Stimulated activated naive B cell treated with anti-CD40 and anti-IgM and Interleukin-4, amounts not matched to agents 10 μg/mL and 1 μg/mL and 100 μg/mL, for 72 hours (primary cell): ENCODE data around the gene FBRSL1.

Source experiments
- ATAC-seq, 2 donors: fragments of 150-1000 bp; cut with Tn5 transposase; replicated peaks; 2 replicates each; pipeline ENCODE4 v1.10.0; 2021; ENCODE audit warnings: moderate library complexity in 1 of 2
- DNase-seq: peaks from one replicate; pipeline ENCODE4 v3.0.0; 2021
- H3K27ac Mint-ChIP-seq: one replicate; pipeline ENCODE4 v1.8.0; 2022; ENCODE audit warnings: mild to moderate bottlenecking, mixed read lengths
- H3K27me3 Mint-ChIP-seq, 2 donors: one replicate each; pipeline ENCODE4 v1.8.0; 2022; ENCODE audit warnings: mixed read lengths in 2 of 2
- H3K36me3 Mint-ChIP-seq, 2 donors: one replicate each; pipeline ENCODE4 v1.8.0; 2022; ENCODE audit warnings: mixed read lengths in 2 of 2, mild to moderate bottlenecking in 1 of 2
- H3K4me1 Mint-ChIP-seq, 2 donors: one replicate each; pipeline ENCODE4 v1.8.0; 2022; ENCODE audit warnings: mixed read lengths in 2 of 2, mild to moderate bottlenecking in 1 of 2
- H3K4me3 Mint-ChIP-seq, 2 donors: one replicate each; pipeline ENCODE4 v1.8.0; 2022; ENCODE audit warnings: mild to moderate bottlenecking in 2 of 2, mixed read lengths in 2 of 2, moderate library complexity in 1 of 2
- H3K9me3 Mint-ChIP-seq, 2 donors: one replicate each; pipeline ENCODE4 v1.8.0; 2022; ENCODE audit warnings: mixed read lengths in 2 of 2, mild to moderate bottlenecking in 1 of 2

FBRSL1 gene

DNA sequence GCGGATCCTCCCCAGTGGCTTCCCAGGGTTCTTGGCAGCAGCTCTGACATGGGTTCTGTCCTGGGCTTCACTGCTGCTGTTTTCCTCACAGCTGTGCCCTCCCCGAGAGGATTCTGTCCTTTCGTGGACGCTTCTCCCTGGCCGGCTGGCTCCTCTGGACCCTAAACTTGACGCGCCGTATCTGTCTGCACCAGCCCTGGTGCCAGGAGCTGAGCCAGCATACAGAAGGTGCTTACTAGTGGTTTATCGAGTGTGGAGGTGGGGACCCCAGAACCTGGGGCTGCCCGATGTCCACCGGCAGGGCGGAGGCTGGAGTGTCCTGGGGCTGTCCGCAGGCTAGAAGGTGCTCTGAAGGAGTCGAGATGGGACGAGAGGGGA is 17.2 kb downstream of the FBRSL1 start:
- Mint-ChIP-seq H3K4me1 (peaks cover 36 to 53% of the 10 kb centered on the region in 2 donors), H3K36me3 (peaks cover 0 to 3% of the 10 kb centered on the region in 2 donors), H3K9me3 (no peaks in the 10 kb centered on the region), H3K4me3 (peak overlapping the region in 1 of 2 donors; percentile 60), H3K27me3 (no peaks in the 10 kb centered on the region), H3K27ac (peak overlapping the region; percentile 20)
- no peak for DNase-seq
- ATAC-seq: no peak

DNA sequence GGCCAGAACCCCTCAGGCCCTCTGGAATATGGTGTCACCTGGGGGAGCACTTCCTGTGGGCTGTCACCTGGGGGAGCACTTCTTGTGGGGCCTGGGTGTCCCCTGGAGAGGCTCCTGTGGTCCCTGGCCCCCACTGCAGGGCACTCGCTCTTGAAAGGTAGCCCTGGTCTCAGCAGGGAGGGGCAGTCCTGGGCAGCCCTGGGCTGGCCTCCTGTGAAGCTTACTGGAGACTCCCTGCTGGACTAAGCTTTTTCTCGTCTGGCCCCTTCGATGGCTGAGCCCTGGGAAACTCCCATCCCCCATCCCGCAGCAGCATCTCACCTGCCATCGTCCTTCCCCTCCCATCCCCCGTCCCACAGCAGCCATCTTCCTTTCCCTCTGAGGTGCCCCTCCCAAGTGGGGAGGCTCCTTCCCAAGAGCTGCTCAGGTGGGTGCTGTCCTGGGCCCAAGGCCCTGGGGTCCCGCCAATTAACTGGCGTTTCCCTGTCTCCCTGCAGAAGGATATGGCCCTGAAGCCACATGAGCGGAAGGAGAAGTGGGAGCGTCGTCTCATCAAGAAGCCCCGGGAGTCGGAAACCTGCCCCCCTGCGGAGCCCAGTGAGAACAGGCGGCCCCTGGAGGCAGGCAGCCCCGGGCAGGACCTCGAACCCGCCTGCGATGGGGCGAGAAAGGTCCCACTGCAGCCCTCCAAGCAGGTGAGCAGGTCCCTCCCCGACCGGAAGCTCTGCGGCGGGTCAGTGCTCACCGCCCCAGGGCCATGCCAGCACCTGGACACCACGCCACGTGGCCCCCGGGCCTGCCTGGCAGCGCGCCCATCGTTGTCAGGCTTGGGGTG is 17.9 kb downstream of the FBRSL1 start:
- Mint-ChIP-seq H3K27ac (no peak overlapping the region), H3K27me3 (no peaks in the 10 kb centered on the region), H3K4me3 (no peak overlapping the region), H3K4me1 (peaks cover 34 to 47% of the 10 kb centered on the region in 2 donors), H3K36me3 (peaks cover 0 to 5% of the 10 kb centered on the region in 2 donors), H3K9me3 (no peaks in the 10 kb centered on the region)
- no peak for ATAC-seq
- DNase-seq: no peak

DNA sequence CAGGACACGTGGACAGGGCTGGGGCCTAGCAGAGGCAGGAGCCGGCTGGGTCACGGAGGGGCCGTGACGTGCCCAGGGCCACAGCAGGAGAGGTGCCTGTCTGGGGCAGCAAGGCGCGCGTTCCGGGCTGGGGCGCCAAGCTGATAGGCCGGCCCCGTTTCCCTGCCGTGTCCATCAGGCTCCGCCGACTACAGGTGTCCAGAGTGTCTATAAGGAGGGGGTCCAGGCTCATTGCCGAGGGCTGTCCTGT is 18.5 kb downstream of the FBRSL1 start:
- no peaks in the 10 kb centered on the region for H3K27me3 Mint-ChIP-seq
- no peak for ATAC-seq
- DNase-seq: no peak
- H3K27ac Mint-ChIP-seq: no peak overlapping the region
- H3K9me3 Mint-ChIP-seq: no peaks in the 10 kb centered on the region
- H3K4me3 Mint-ChIP-seq: no peak overlapping the region
- peaks cover 31 to 45% of the 10 kb centered on the region in 2 donors for H3K4me1 Mint-ChIP-seq
- peaks cover 2 to 10% of the 10 kb centered on the region in 2 donors for H3K36me3 Mint-ChIP-seq

DNA sequence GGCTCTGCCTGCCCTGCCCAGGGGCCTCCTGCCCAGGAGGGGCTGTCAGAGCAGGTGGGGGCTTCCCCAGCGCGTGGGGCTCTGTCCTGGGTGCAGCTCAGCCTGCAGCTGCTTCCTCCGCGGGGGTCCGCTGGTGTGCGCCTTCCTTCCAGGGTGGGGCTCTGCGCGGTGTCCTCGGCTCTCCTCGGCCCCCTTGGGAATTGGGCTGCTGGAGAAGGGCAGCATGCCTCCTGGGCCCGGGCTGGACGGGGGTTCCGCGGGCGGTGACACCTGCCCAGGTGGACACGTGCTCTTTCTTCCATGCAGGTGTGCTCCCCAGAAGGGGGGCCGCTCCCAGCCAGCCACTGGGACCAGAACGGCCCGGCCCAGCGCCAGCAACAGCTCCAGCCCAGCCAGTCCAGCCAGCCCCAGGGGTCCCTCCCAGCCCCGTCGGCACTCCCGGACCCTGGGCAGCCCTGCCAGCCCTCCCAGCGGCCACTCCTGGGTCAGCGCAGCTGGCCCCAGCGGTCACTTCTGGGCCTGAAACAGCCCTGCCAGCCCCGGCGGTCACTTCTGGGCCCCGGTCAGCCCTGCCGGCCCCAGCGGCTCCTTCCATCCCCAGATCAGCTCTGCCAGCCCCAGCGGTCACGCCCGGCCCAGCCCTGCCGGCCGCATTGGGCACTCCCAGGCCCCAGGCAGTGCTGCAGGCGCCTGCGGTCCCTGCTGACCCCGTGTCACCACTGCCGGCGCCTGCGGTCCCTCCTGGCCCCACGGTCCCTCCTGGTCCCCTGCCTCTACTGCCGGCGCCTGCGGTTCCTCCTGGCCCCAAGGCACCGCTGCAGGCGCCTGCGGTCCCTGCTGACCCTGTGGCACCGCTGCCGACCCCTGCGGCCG is 19.1 kb downstream of the FBRSL1 start:
- ATAC-seq: no peak
- H3K36me3 Mint-ChIP-seq: peaks cover 4 to 12% of the 10 kb centered on the region in 2 donors
- no peak overlapping the region for H3K27ac Mint-ChIP-seq
- no peaks in the 10 kb centered on the region for H3K27me3 Mint-ChIP-seq
- H3K4me3 Mint-ChIP-seq: no peak overlapping the region
- DNase-seq: no peak
- H3K4me1 Mint-ChIP-seq: peaks cover 24 to 41% of the 10 kb centered on the region in 2 donors
- H3K9me3 Mint-ChIP-seq: no peaks in the 10 kb centered on the region

DNA sequence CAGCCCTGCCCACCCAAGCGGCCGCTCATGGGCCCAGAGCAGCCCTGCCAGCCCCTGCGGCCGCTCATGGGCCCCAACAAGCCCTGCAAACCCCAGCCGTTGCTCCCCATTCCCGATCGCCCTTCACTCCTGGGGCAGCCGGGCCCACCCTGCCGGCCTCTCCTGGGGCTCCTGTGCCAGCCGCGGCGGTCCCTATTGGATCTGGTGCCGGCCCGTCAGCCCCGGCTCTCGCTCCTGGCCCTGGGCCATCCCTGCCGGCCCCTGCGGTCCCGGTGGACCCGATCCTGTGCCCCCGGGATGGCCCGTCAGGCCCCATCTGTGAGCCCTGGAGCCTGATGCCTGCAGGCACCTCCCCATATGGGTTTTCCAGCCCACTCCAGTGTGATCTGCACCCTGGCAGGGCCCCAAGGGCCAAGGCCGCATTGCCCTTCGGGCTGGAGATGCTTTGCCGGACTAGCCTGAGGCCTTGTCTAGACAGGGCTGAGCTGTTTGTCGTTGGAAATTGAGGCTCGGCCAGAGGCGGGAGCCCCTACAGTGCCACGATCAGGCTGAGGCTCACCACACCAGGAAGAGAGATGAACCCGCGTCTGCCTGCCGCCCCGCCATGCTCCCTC is 20.3 kb downstream of the FBRSL1 start:
- Mint-ChIP-seq H3K9me3 (peaks cover 0 to under 1% of the 10 kb centered on the region in 2 donors), H3K27me3 (no peaks in the 10 kb centered on the region), H3K4me3 (no peak overlapping the region), H3K27ac (no peak overlapping the region), H3K36me3 (peaks cover 11 to 19% of the 10 kb centered on the region in 2 donors), H3K4me1 (peaks cover 19 to 30% of the 10 kb centered on the region in 2 donors)
- DNase-seq: no peak
- no peak for ATAC-seq

DNA sequence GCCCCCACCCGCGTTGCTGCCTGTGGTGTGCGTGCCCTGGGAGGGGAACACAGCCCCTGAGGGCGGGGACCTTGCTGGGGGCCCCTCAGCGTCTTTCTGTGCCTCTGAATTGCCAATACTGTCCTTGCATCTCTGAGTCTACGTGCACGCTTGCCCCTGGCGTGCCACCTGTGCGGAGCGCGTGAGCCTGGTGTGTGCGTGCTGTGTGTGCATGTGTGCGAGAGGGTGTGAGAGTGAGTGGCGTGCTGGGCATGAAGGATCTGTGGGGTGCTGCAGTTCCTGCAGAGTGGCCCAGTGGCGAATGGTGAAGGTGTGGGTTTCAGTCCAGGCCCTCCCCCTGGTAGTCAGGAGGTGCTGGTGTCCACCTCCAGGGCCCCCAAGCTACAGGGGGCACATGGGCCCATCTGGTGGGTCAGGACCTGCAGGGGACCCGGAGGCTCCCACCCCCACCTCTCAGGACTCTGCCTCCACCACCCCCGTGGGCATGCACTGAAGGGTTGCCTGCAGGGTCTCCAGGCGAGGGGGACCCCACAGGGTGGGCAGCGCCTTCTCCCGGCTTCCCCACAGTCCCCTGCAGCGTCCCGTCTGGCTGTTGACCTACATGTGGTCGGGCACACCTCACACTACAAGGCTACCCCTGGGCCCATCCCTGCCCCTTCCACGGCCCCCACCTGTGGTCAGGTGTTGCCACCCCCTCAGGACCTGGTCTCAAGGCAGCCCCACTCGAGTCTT is 21.0 kb downstream of the FBRSL1 start:
- no peak for ATAC-seq
- DNase-seq: no peak
- H3K4me1 Mint-ChIP-seq: peaks cover 12 to 23% of the 10 kb centered on the region in 2 donors
- H3K4me3 Mint-ChIP-seq: no peak overlapping the region
- peaks cover 0 to 5% of the 10 kb centered on the region in 2 donors for H3K9me3 Mint-ChIP-seq
- H3K27ac Mint-ChIP-seq: no peak overlapping the region
- peaks cover 16 to 25% of the 10 kb centered on the region in 2 donors for H3K36me3 Mint-ChIP-seq
- H3K27me3 Mint-ChIP-seq: no peaks in the 10 kb centered on the region

DNA sequence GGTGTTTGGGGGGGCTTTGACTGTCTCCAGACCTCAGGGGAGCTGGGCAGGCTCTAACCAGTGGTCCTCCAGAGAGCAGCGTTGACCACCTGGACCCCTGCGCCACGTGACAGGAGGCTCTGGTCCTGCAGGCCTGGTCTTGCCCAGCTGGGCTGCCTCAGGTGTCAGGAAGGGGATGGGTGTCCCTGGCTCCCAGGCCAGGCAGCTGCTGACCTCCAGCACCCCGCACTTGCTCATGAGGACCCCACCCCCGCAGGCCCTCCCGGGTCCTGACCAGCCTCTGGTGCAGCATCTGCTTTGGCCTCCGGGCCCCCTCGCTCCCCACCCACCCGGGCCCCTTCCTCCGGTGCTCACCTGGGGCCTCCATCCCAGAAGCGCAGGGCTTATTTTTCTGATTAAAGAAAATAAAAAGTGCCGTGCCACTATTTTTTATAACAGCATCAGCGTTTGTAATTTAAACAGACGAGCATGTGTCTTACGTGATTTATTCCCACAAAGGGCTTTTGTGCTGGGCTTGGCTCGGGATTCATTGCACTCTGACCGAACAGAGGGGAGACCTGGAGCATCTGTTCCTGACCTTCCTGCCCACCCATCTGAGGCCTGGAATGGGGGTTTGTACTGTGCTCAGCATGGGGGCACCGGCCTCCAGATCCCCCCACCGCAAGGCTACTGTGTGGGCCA is 21.7 kb downstream of the FBRSL1 start:
- Mint-ChIP-seq H3K9me3 (peaks cover 0 to 5% of the 10 kb centered on the region in 2 donors), H3K4me1 (peaks cover 7 to 15% of the 10 kb centered on the region in 2 donors), H3K4me3 (no peak overlapping the region), H3K27ac (no peak overlapping the region), H3K27me3 (no peaks in the 10 kb centered on the region), H3K36me3 (peaks cover 20 to 29% of the 10 kb centered on the region in 2 donors)
- ATAC-seq: no peak
- DNase-seq: no peak

DNA sequence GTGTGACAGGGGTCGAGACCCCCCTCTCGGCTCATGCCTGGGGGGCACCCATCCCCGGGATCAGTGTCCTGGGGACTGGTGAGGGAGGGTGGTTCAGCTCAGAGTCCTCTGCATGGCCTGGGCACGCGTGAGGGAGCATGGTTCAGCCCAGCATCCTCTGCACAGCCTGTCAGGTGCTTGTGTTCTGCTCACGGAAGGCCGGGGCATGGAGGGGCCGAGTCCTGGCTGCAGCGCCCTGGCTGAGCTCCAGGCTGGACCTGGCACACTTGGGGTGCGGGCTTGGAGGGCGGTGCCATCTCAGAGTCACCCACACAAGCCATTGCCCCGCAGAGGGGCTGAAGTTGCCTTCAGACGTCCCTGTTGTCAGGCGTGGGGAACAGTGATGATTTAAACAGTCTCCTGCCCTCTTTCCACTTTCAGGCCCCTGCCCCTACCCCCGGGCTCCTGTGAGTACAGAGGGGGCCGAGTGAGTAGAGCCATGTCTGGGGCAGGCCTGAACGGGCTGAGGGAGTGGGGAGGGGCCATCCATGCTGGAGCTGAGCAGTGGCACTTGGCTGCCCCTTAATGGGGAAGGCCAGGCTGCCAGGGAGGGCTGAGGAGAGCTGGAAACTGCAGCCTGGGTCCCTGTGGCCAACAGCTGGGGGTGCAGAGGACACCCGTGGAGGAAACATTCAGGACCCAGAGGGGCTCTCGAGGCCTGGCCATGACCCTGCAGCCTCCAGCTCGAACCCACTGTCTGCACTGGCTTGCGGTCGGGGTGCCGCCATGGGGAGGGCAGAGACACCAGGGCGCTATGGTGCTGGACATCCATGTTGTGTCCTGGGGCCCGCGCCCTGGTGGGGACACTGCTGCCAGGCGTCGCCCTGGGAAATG is 22.5 kb downstream of the FBRSL1 start:
- ATAC-seq: no peak
- no peaks in the 10 kb centered on the region for H3K27me3 Mint-ChIP-seq
- peaks cover 0 to 5% of the 10 kb centered on the region in 2 donors for H3K9me3 Mint-ChIP-seq

DNA sequence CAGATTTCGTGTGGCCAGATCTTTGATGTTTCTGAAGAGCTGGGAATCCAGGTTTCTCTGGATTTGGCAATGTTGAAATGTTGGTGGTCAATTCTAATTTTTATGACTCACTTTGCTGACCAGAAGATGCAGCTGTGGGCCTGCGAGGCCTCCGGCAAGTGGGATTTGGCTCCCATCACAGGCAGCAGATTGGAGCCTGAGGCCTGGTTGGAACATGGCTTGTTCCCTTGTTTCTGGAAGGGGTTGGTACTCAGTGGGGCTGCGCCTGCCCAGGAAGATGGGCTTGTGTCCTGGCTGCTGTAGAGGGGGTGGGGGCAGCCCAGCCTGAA is 23.1 kb downstream of the FBRSL1 start:
- DNase-seq: no peak
- peaks cover 30 to 40% of the 10 kb centered on the region in 2 donors for H3K36me3 Mint-ChIP-seq
- no peak overlapping the region for H3K4me3 Mint-ChIP-seq
- peaks cover 1 to 6% of the 10 kb centered on the region in 2 donors for H3K9me3 Mint-ChIP-seq
- peaks cover 4 to 14% of the 10 kb centered on the region in 2 donors for H3K4me1 Mint-ChIP-seq
- H3K27me3 Mint-ChIP-seq: no peaks in the 10 kb centered on the region
- no peak overlapping the region for H3K27ac Mint-ChIP-seq
- no peak for ATAC-seq

More for the DNA sequence above, 22.5 kb downstream of the FBRSL1 start:
- peaks cover 3 to 14% of the 10 kb centered on the region in 2 donors for H3K4me1 Mint-ChIP-seq
- no peak overlapping the region for H3K27ac Mint-ChIP-seq
- H3K4me3 Mint-ChIP-seq: no peak overlapping the region
- H3K36me3 Mint-ChIP-seq: peaks cover 26 to 36% of the 10 kb centered on the region in 2 donors
- DNase-seq: no peak

DNA sequence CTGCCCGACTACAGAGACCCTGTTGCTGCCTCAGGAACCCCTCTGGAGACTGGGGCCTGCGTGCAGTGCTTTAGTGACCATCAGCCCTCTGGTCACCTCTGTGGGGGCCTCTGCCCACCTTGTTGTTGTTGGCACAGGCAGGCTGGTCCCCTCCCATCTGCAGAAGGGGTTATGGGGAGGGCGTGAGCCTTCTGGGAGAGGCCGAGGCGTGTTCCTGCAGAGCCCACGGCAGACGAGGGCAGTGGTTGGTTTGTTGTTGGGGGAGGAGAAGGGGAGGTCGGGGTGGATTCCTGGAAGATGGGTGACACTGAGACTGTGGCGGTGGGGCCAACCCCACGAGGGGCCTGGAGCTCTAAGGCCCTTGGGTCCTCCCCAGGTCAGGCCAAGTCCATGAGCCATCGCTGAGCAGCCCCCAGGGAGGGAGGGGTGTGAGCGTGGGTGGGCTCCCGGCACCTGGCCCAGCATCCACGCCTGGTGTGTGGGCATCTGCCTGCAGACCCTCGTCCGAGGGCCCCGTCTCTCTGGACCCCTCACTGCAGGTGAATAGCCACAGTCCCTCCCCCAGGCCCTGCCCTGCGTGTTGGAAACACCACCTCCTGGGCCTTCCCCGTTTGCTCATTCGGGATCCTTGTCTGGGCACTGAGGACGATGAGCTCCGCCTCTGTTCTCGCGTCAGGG is 23.6 kb downstream of the FBRSL1 start:
- H3K4me3 Mint-ChIP-seq: no peak overlapping the region
- H3K27me3 Mint-ChIP-seq: no peaks in the 10 kb centered on the region
- ATAC-seq: no peak
- H3K4me1 Mint-ChIP-seq: peaks cover 10 to 14% of the 10 kb centered on the region in 2 donors
- peaks cover 36 to 46% of the 10 kb centered on the region in 2 donors for H3K36me3 Mint-ChIP-seq
- peak overlapping the region; percentile 42 for H3K27ac Mint-ChIP-seq
- H3K9me3 Mint-ChIP-seq: peaks cover 7 to 11% of the 10 kb centered on the region in 2 donors
- no peak for DNase-seq

DNA sequence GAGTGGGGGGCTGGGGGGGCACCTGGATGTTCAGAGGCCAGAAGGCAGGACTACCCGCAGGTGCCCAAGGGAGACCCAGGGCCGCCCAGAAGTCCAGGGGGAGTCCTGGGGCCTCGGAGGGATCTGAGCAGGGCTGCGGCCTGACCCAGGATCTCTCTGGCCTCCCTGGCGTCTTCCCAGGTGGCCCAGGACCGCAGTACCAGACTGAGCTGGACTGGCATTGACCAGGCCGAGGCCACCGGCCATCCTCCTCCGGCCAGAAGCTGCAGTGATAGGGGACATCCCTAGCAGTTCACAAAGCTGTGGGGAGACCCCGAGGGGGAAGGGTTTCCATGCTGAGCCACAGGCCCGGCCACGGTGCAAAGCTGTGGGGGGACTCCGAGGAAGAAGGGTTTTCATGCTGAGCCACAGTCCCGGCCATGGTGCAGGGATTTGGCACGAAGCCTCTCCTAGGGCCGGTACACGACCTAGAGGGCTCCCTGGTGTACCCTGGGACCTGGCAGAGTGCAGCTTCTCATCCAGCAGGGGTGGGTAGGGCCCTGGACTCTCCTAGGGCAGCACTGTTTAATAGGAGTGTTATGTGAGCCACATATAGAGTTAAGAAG is 24.4 kb downstream of the FBRSL1 start:
- DNase-seq: no peak
- H3K27me3 Mint-ChIP-seq: no peaks in the 10 kb centered on the region
- peaks cover 14 to 18% of the 10 kb centered on the region in 2 donors for H3K9me3 Mint-ChIP-seq
- H3K4me3 Mint-ChIP-seq: no peak overlapping the region
- H3K36me3 Mint-ChIP-seq: peaks cover 43 to 53% of the 10 kb centered on the region in 2 donors
- peak overlapping the region; percentile 42 for H3K27ac Mint-ChIP-seq
- ATAC-seq: no peak
- H3K4me1 Mint-ChIP-seq: peaks cover 13 to 21% of the 10 kb centered on the region in 2 donors

DNA sequence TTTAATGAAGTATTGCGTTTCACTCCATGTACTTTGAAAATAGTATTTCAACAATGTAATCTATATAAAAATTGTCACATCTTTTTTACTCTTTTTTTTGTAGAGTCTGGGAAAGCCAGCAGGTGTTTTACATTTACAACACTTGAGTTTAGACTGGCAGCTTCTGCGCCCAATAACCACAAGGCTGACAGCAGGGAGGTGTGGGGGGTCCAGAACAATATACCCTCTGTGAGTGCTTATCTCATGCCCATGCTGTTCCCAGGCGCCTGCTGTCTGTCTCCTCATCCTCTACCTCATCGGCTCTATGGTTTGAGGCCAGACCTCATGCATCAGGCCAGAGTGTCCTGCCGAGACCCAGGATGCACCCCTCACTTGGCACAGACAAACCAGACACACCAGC is 24.9 kb downstream of the FBRSL1 start:
- peaks cover 15 to 20% of the 10 kb centered on the region in 2 donors for H3K9me3 Mint-ChIP-seq
- ATAC-seq (no peak), DNase-seq (no peak)
- no peak overlapping the region for H3K27ac Mint-ChIP-seq
- H3K36me3 Mint-ChIP-seq: peaks cover 46 to 57% of the 10 kb centered on the region in 2 donors
- H3K27me3 Mint-ChIP-seq: no peaks in the 10 kb centered on the region
- peaks cover 13 to 26% of the 10 kb centered on the region in 2 donors for H3K4me1 Mint-ChIP-seq
- no peak overlapping the region for H3K4me3 Mint-ChIP-seq
